DMS114 treated with DMSO at 0.1 percent for 48 hours (cell line): ENCODE results near the gene THSD8.
A peak's percentile ranks its signal among the peaks of the same experiment; 100 is the strongest.
"Not testable (repeated sequence)": the region's sequence is repeated elsewhere in the genome, so short reads cannot be mapped to it uniquely, and the experiment has no call there.

Source experiments
- DNase-seq: peaks from one replicate; lab custom pipeline; 2025; ENCODE audit not compliant: unreplicated experiment; lab: John Stamatoyannopoulos, UW

Gene THSD8

DNA sequence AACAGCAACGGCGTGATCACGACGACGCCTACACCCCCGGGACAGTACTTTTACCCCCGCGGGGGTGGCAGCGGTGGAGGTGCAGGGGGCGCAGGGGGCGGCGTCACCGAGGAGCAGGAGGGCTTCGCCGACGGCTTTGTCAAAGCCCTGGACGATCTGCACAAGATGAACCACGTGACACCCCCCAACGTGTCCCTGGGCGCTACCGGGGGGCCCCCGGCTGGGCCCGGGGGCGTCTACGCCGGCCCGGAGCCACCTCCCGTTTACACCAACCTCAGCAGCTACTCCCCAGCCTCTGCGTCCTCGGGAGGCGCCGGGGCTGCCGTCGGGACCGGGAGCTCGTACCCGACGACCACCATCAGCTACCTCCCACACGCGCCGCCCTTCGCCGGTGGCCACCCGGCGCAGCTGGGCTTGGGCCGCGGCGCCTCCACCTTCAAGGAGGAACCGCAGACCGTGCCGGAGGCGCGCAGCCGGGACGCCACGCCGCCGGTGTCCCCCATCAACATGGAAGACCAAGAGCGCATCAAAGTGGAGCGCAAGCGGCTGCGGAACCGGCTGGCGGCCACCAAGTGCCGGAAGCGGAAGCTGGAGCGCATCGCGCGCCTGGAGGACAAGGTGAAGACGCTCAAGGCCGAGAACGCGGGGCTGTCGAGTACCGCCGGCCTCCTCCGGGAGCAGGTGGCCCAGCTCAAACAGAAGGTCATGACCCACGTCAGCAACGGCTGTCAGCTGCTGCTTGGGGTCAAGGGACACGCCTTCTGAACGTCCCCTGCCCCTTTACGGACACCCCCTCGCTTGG lies 9.6 kb upstream of the THSD8 start:
- DNase-seq: no peak

DNA sequence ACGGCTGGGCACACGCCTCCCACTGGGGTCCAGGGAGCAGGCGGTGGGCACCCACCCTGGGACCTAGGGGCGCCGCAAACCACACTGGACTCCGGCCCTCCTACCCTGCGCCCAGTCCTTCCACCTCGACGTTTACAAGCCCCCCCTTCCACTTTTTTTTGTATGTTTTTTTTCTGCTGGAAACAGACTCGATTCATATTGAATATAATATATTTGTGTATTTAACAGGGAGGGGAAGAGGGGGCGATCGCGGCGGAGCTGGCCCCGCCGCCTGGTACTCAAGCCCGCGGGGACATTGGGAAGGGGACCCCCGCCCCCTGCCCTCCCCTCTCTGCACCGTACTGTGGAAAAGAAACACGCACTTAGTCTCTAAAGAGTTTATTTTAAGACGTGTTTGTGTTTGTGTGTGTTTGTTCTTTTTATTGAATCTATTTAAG lies 9.0 kb upstream of the THSD8 start:
- no peak for DNase-seq

DNA sequence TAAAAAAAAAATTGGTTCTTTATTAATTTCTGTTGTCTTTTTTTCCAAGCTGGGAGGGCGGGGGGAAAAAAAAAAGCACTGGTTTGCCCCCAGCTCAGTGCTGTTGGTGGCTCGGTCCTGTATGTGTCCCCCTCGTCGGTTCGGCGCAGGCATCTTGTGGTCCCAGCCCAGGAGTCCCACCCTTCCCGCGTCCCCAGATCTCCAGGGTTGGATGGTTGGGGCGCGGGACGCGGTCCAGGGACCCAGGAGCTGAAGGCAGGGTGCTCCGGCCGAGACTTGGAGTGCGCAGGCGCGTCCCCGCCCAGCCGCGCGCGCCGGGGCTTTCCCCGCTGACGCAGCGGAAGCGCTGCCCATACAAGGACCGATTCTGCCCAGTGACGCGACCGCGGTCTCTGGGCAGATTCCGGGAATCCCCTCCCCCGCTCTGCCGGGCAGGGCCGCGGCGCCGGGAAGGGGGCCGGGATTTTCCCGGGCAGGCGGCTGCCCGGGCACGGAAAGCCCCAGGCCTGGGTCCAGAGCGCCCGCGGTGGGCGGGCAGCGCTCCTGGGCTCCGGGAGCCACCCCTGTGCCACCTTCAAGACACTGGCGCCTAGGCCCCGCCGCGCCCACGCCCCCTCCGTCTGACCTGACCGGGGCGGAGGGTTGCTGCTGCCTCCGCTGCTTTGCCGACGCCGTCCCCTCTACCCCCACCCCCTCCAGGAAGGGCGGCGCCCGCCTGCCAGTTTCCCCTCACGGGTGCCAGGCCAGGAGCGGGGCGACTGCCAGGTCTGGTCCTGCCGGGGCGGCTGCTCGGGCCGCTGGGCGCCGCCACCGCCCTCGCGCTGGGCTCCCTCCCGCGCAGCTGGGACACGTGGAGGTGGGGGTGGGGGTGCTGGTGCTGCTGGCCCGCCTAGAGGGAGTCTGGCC lies 8.3 kb upstream of the THSD8 start:
- peak; percentile 59 for DNase-seq

DNA sequence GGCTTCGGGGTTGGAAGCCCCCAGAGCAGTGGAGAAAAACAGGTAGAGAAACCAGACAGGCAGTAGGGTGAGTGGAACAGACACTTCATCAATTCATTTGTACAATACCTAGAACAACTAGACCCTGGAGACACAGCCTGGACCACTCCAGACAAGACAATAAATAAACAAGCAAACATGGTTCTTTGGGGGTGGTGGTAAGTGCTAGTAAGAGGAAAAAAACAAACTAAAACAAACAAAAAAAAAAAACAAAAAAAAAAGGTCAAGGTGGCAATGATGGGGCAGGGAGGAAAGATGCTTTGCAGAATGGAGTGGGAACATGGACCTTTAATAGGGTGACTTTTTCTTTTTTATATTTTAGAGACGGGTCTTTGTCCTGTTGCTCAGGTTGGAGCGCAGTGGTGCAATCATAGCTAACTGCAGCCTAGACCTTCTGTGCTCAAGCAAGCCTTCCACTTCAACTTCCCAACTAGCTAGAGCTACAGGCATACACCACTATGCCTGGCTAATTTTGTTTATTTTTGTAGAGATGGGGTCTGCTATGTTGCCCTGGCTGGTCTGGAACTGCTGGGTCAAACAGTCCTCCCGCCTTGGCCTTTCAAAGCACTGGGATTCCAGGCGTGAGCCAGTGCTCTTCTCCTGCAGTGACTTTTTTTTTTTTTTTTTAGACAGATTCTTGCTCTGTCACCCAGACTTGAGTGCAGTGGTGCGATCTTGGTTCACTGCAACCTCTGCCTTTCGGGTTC lies 7.5 kb upstream of the THSD8 start:
- no peak for DNase-seq

DNA sequence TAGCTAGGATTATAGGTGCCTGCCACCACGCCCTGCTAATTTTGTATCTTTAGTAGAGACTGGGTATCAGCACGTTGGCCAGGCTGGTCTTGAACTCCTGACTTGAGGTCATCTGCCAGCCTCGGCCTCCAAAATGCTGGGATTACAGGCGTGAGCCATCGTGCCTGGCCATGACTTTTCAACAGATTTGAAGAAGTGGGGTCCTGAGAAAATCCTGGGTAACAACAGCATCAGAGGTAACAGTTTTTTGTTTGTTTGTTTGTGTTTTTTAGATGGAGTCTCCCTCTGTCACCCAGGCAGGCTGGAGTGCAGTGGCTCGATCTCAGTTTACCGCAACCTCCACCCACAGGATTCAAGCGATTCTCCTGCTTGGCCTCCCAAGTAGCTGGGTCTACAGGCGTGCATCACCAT lies 6.9 kb upstream of the THSD8 start:
- no peak for DNase-seq

DNA sequence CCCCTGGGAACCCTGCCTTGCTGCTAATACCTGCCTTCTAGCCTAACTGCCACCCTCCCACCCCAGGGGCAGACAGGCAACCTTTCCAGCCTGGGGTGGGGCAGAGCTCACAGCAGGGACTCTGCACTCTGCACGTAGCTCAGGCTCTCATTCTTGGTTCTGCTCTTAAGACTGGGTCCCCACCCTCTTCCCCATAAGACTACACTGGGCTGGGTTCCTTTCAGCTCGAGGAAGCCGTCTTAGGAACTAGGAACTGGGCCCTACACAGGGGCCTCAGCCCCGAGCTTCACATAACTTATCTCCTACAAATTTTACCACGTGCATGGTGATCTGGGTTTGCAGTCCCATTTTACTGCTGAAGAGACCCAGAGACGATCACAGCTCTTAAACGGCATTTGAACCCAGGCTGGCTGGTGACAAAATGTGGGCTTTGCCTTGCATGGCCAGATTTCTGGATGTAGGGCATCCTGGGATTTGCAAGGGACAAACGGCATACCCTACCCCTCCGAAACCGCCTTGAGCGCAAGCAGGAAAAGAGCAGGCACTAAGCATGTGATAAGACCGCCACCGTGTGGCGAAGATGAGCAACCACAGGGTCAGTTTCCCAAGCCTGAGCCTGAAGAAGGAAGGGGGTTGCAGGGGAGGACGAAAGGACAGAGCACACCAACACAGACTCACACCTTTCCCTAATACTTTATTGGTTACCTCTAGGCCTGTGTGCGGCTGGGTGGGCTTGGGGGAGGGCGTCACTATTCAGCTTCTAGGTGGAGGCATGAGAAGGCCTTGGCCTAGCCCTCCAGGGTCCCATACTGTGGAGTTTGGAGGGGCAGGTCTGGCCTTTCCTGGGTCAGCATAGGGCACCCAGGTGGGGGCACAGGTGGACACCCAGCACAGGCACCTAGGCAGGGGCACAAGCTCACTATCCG lies 5.5 kb upstream of the THSD8 start:
- DNase-seq: peak; percentile 64

DNA sequence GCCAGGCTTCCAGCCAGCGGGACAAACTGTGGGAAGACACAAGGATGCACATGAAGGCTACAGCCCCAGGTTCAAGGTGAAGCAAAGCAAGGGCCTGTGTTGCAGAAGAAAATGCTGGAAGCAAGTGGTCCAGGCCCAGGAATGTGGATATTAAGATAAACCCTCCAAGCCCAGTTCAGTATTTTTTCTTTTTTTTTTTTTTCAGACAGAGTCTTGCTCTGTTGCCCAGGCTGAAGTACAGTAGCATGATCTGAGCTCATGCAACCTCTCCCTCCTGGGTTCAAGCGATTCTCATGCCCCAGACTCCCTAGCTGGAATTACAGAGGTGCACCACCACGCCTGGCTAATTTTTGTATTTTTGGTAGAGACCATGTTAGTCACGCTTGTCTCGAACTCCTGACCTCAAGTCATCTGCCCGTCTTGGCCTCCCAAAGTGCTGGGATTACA lies 4.7 kb upstream of the THSD8 start:
- no peak for DNase-seq

DNA sequence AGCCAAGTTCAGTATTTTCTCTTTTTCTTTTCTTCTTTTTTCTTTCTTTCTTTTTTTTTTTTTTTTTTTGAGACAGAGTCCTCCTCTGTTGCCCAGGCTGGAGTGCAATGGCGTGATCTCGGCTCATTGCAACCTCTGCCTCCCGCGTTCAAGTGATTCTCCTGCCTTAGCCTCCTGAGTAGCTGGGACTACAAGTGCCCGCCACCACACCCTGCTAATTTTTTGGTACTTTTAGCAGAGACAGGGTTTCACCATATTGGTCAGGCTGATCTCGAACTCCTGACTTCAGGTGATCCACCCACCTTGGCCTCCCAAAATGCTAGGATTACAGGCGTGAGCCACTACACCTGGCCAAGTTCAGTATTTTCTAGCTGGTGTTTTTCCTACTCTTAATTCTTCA lies 4.3 kb upstream of the THSD8 start:
- DNase-seq: not testable (repeated sequence)

DNA sequence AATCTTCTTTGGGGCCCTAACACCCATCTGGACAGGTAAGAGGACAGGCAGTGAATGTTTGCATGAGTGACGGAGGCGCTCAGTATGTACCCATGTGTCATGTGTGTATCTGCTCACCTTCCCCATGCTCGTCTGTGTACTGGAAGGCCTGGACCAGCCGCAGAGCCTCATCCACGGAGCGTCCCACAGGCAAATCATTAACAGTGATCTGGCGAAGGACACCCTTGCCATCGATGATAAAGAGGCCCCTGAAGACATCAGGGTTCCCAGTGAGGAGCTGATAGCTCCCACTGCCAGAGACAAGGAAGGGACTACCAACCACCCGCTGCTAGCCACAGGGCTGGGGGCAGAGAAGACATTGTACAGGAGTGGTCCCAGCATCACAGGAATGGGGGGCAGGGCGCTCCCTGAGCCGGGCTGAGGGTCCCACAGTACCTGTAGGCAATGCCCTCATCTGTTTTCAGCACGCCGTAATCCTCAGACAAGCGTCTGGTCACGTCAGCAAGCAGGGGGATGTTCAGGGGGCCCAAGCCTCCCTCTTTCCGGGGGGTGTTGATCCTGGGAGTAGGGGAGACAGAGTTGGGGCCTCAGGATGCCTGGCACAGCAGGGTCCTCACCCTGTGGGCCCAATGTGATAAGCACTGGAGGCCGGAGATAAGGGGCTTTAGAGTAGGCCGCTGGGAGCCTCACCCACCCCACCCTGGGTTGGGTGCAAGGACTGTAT lies 2.0 kb upstream of the THSD8 start:
- no peak for DNase-seq

DNA sequence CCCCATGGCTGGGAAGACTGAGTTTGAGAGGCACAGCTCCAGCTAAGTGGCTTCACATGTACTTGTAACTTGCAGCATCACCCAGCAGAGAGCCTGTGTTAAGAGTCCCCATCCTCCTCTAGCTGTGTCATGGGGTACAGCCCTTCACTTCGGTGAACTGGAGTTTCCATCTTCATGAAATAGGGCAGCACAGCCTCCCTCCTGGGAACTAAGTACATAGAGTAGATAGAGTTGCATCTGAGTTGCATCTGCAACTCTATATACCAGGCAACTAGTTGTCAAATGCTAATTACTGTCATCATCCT lies 1.5 kb upstream of the THSD8 start:
- no peak for DNase-seq

DNA sequence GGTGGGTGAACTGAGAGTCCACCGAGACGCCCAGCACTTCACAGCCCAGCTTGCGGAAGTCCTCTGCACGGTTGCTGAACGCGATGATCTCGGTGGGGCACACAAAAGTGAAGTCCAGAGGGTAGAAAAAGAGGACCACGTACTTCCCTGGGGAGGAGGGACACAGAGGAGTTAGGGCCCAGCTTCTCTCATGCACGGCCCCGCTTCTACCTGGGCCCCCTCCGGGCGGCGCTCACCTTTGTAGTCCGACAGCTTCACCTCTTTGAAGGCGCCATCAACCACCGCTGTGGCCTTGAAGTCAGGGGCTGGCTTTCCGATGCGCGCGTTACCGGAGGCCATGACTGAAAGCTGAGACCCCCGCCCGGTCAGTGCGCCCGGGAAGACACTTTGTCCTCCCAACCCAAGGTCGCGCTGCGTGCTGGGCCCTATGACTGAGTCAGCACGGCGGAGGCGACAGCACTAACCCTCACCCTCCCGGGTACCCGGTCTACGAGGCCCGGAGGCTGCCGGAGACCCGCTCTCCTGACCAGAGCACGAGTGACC lies 875 bp upstream of the THSD8 start:
- no peak for DNase-seq

DNA sequence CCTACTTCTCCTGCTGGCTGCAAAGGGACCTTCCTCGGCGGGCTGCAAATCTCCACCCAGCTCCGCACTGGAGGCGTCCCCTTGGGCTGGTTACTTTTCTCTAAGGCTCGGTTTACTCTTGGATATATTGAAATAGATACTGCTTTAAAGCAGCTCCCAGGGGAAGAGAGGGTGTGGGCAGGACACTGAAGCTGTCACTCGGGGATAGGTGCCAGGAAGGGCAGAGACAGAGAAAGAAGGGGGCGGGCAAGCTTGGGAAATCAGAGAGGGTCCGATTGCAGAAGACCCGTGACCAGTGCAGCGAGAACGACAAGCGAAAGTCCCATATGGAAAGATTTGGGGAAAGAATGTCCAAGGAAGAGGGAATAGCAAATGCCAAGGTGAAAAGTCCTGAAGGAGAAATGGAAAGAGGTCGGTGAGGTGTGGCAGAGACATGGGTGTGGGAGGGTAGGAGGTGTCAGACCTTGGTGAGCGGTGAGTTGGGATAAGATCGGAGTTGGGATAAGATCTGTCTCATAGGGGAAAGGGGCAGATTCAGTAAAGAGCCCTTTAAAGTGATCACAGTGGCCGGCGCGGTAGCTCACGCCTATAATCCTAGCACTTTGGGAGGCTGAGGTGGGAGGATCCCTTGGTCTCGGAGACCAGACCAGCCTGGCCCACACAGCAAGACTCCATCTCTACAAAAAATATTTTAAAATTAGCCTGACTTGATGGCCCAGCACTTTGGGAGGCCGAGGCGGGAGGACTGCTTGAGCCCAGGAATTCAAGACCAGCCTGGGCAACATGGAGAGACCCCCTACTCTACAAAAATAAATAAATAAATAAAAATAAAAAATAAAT lies 618 bp downstream of the THSD8 start:
- no peak for DNase-seq

DNA sequence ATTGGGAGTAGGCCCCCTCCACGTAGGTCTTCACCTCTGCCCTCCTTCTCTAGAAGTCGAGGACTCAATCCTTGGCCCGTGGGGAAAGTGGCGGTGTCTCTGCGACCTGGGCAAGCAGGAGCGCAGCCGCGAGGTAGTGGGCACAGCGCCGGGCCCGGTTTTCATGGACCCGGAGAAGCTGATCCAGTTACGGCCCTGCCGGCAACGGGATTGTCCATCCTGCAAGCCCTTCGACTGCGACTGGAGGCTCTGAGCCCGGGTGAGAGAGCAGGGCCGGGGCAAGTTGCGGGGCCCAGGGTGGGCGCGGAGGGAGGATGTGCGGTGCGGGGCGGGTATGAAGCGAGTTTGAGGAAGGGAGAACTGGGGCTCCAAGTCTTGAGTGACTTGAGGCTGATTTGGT lies 2.2 kb downstream of the THSD8 start:
- no peak for DNase-seq

DNA sequence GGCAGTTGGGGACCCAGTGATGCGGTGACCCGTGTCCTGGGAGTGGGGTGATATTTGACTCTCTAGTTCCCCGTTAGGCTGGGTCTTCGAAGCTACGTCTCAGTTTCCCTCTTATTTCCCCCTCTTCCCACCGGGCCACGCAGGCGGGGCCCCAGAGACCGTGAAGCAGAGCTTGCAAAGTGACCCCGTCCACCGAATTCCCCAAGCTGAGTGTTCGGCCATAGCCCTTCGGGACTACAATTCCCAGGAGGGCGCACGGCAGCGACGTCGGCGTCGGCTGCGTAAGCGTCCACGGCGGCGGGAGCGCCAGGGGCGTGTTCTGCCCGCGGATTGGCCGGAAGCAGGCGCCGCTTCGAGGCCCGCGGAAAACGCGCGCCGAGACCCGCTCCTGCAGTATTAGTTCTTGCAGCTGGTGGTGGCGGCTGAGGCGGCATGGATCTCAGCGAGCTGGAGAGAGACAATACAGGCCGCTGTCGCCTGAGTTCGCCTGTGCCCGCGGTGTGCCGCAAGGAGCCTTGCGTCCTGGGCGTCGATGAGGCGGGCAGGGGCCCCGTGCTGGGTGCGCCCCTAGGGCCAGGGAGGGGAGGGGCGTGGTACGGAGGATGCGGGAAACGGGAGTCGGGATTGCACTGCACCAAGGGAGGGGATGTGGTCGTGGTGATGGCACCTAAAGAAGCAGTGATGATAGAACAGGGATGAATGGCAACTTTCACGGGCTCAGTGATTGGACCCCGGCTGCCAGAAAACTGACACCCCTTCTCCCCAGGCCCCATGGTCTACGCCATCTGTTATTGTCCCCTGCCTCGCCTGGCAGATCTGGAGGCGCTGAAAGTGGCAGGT lies 4.6 kb downstream of the THSD8 start, which contains the start of gene RNASEH2A:
TSS of gene RNASEH2A (plus strand) at position 343 of the 840 bp plus-strand sequence. CDS start at position 433, 90 bp downstream.
- DNase-seq: peak; percentile 57

DNA sequence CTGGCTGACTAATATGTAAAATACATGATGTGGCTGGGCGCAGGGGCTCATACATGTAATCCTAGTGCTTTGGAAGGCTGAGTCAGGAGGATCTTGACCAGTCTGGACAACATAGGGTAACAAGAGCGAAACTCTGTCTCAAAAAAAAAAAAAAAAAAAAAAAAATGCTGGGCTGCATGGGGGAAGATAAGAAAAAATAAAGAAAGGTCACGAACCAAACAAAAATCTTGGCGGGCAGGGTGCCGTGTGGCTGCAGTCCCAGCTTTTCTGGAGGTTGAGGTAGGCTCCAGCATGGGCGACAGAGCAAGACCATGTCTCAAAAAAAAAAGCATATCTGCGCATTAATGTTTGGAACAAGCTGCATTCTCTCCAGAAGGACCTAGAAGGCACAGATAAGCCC lies 13.2 kb downstream of the THSD8 start:
- DNase-seq: no peak

DNA sequence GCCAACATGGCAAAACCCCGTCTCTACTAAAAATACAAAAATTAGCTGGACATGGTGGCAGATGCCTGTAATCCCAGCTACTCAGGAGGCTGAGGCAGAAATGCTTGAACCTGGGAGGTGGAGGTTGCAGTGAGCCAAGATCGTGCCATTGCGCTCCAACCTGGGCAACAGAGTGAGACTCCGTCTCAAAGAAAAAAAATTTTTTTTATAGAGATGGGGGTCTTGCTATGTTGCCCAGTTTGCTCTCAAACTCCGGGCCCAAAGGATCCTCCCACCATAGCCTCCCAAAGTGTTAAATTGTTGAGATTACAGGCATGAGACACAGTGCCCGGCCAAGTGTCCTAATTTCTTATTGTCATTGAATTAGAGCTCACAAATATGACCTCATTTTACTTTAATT lies 15.3 kb downstream of the THSD8 start:
- DNase-seq: not testable (repeated sequence)

DNA sequence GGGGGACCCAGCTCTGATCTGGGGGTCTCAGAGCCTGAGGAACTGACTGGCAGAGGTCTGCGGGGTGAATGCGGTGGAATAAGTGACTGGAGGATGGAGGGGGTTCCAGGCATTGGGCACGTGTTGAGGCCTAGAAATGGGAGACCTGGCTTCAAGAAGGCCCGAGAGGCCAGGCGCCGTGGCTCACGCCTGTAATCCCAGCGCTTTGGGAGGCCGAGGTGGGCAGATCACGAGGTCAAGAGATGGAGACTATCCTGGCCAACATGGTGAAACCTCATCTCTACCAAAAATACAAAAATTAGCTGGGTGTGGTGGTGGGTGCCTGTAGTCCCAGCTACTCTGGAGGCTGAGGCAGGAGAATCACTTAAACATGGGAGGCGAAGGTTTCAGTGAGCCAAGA lies 15.9 kb downstream of the THSD8 start:
- DNase-seq: not testable (repeated sequence)

DNA sequence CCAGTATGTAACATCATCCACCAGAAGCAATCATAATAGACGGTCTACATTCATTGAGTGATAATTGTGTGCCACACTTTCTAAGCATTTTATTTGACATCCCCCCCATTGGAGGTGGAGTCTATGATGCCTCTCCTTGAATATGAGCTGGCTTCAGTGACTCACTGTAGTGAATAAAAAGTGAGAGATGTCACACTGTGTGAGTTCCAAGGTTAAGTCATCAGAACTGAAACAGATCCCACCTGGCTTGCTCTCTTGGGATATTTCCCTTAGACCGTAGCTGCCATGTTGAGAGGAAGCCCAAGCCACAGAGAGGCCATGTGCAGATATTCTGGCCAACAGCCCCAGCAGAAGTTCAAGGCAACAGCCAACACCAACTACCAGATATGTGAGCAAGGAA lies 19.9 kb downstream of the THSD8 start:
- DNase-seq: no peak
